HL-60/S4 treated with retinoic acid at 250 ng/mL for 4 days and 3 days (cell line): ENCODE data around the gene CLASP2.

Source experiments
- in situ Hi-C: fragments of 300-500 bp; cut with MboI; formaldehyde crosslinking; loops from 2 replicates; pipeline ENCODE4 v1.7.0; 2022; ENCODE audit warnings: low sequenced_read_pairs

The CLASP2 gene

DNA sequence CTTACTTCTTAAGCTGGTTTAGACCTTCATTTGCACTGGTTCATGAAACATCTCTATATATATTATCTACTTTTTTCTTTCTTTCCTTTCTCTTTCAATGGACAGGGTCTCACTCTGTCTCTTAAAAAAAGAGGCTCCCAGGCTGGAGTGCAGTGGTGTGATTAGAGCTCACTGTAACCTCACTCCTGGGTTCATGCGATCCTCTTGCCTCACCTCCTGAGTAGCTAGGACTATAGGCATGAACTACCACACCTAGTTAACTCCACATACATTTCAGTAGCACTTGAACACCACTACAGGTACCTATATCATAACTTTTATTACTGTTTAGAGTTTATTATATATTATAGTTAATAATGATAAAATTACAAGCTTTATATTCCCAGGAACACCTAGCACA lies 160.8 kb downstream of the CLASP2 start:
- in situ Hi-C loops: no loop called here

DNA sequence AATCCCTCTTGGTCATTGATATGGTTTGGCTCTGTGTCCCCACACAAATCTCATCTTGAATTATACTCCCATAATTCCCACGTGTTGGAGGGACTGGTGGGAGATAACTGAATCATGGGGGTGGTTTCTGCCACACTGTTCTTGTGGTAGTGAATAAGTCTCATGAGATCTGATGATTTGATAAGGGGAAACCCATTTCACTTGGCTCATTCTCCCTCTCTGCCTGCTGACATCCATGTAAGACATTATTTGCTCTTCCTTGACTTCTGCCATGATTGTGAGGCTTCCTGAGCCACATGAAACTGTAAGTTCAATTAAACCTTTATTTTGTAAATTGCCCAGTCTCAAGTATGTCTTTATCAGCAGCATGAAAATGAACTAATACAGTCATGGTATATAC lies 171.0 kb downstream of the CLASP2 start:
- in situ Hi-C loops: no loop called here

GRCh38 chr3:33544126-33544525 lies 173.9 kb downstream of the CLASP2 start:
- in situ Hi-C loops: no loop called here

GRCh38 chr3:33543601-33544000 lies 174.5 kb downstream of the CLASP2 start:
- in situ Hi-C loops: no loop called here

DNA sequence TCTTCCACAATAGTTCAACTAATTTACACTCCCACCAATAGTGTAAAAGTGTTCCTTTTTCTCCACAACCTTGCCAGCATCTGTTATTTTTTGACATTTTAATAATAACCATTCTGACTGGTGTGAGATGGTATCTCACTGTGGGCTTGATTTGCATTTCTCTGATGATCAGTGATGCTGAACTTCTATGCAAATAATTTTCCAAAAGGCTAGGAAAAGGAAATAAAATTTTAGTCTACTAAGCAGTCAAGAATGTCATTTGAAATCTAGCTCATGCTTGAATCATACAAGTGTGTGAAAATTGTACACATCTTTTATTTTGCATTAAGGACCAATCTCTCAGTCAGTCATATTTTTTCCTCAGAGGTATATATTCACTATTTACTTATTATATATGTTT lies 176.1 kb downstream of the CLASP2 start:
- in situ Hi-C loops: no loop called here

- in situ Hi-C loops: no loop called here
Observed at GRCh38 chr3:33538678-33539339, 179.2 kb downstream of the CLASP2 start.

DNA sequence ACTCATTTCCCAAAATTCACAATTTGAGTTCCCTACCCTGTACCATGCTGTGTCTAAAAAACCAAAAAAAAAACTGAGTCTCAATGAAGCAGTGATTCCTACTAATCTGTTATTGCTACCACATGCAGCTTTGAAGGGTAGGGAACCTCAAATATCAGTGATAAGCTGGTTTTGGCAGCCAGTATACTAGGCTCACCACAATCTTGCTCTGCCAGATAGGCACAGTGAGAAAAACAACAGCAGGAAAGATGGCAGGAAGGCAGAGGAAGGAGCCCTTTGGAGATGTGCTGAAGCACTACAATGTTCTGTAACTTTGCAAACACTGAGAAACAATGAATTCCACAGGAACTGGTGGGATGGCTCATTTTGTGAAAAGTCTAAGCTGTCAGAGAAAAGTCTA lies 180.9 kb downstream of the CLASP2 start:
- in situ Hi-C loops: no loop called here

DNA sequence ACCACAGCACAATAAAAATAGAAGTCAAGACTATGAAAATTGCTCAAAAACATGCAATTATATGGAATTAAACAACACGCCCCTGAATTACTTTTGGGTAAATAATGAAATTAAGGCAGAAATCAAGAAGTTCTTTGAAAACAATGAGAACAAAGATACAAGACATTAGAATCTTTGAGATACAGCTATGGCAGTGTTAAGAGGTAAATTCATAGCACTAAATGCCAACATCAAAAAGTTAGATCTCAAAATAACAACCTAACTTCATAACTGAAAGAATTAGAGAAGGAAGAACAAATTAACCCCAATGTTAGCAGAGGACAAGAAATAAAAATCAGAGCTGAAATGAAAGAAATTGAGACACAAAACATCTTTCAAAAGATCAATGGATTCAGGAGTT lies 191.3 kb downstream of the CLASP2 start:
- in situ Hi-C loops: no loop called here

GRCh38 chr3:33525232-33525631 lies 192.8 kb downstream of the CLASP2 start:
- in situ Hi-C loops: no loop called here

DNA sequence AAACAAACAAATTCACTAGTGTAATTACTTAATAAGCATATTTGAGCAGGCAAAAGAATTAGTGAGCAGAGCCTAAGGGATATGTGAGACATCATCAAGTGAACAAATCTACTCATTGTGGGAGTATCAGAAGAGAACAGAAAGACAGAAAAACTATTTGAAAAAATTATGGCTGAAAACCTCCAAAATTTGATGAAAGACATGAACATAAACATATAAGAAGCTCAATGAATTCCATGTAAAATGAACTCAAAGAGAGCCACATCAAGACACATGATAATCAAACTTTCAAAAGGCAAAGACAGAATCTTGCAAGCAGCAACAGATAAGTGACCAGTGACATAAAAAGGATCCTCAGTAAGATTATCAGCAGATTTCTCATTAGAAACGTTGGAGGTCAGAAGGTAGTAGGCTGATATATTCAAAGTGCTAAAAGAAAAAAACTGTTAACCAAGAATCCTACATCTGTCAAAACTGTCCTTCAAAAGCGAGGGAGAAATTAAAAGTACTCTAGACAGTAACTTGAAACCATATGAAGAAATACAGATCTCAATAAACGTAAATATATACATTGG lies 194.9 kb downstream of the CLASP2 start:
- in situ Hi-C loops: no loop called here

DNA sequence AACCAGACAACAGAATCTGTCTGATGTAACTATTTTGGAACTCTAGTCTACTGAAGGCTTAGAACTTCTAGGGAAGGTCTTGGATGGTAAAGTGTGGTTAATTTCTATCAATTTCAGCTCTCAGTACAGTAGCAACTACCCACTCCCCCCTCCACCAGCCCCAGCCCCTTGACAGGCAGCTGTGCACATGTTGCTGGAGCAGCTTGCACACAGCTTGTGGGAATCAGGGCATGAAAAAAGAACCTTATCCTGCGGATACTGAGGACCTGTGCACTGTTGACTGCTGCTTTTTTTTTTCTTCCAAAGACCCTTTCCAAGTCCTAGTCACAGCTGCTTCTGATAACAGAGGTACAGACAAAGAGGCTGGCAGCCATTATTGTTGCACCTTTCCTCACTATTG lies 196.3 kb downstream of the CLASP2 start:
- in situ Hi-C loops: no loop called here

DNA sequence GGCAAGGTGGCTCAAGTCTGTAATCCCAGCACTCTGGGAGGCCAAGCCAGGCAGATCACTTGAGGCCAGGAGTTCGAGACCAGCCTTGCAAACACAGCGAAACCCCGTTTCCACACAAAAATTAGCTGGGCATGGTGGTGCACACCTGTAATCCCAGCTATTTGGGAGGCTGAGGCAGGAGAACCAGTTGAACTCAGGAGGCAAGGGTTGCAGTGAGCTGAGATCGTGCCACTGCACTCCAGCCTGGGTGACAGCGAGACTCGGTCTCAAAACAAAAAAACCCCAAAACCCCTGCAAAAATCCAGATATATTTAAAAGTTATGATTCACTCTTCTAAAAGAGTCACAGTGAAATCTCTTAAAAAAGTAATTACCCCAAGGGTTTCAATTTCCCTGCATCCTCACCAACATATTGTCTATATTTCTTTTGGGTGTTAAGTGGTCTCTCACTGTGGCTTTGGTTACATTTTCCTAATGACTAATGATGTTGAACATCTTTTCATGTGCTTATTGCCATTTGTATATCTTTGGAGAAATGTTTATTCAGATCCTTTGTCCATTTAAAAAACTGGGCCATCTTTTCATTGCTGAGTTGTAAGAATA lies 204.7 kb downstream of the CLASP2 start:
- in situ Hi-C loops: no loop called here

- in situ Hi-C loops: no loop called here
Observed at GRCh38 chr3:33505027-33505426, 213.0 kb downstream of the CLASP2 start.

DNA sequence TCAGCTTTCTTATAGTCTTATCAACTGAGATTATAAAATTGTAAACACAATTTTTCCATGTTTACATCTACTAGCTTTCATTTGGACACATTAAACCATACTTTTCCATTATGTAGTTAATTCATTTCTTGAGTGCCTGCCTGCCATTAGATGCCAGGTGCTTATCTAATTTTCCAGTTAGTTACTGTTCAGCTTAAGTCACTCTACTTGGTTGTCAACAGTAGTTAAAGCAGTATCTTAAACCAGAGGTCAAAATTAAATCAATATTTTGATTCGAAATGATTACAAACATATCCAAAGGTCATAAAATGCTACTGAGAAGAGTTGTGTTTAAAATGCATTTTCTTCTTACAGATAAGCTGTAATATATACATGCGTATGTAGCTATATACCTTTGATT lies 221.6 kb downstream of the CLASP2 start:
- in situ Hi-C loops: no loop called here

DNA sequence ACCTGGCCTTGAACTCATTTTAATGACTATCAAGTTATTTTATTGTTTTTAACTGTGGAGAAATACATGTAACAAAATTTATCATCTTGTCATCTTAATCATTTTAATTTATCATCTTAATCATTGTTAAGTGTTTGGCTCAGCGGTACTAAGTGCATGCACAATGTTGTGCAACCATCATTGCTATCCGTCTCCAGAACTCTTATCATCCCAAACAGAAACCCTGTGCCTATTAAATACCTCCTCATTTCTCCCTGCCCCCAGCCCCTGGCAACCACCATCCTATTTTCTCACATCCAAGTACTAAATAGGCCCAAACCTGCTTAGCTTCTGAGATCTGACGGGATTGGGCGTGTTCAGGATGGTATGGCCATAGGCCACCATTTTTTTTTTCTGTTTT lies 226.3 kb downstream of the CLASP2 start:
- in situ Hi-C loops: no loop called here

- in situ Hi-C loops: no loop called here
Observed at GRCh38 chr3:33490641-33491241, 227.3 kb downstream of the CLASP2 start.

GRCh38 chr3:33488683-33489082 lies 229.4 kb downstream of the CLASP2 start:
- in situ Hi-C loops: no loop called here

- in situ Hi-C loops: no loop called here
Observed at GRCh38 chr3:33488246-33488645, 229.8 kb downstream of the CLASP2 start.

DNA sequence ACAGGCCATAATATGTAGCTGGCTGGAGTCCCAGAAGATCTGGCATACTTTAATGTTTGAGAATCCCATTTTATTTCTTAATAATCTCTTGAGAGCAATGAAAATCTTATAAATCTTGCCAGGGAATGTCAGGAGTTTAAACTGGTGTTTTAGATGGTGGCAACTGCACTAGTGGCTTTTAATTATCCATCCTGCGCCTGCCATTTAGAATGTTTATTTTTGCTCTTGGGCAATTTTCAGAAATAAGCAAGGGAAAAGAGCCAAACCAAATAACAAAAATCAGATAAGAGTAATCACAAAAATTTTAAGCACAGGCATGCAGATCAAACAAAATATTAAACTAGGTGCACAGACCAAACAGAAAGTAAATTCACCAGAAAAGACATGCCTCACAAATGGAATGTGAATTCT lies 235.9 kb downstream of the CLASP2 start:
- in situ Hi-C loops: no loop called here

GRCh38 chr3:33474896-33475295 lies 243.2 kb downstream of the CLASP2 start:
- in situ Hi-C loops: no loop called here

DNA sequence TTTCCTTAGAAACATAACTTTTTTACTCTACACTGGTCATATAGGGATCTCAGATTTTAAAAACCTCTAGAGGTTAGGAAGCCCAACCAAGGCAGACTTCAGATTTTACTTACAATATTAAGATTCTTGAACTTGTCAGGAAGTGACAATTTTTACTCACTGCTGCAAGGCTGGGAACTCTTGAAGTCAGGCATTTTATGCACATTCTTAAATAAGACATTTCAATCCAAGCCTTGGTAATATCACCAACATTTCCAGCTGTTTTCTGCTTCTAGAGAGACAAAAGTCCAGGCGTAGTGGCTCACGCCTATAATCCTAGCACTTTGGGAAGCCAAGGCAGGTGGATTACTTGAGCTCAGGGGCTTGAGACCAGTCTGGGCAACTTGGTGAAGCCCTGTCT lies 244.2 kb downstream of the CLASP2 start:
- in situ Hi-C loops: no loop called here

GRCh38 chr3:33467786-33468185 lies 250.3 kb downstream of the CLASP2 start:
- in situ Hi-C loops: no loop called here
